NCI-H2029 (cell line): Measurements from ENCODE around the gene PACS1.
A peak's percentile ranks its signal among the peaks of the same experiment; 100 is the strongest.

Experiments used
- DNase-seq: peaks from one replicate; lab custom pipeline; 2025; lab: John Stamatoyannopoulos, UW

Gene PACS1

GRCh38 chr11:66184728-66185127 is 114.7 kb downstream of the PACS1 start:
- DNase-seq, result no peak

DNA sequence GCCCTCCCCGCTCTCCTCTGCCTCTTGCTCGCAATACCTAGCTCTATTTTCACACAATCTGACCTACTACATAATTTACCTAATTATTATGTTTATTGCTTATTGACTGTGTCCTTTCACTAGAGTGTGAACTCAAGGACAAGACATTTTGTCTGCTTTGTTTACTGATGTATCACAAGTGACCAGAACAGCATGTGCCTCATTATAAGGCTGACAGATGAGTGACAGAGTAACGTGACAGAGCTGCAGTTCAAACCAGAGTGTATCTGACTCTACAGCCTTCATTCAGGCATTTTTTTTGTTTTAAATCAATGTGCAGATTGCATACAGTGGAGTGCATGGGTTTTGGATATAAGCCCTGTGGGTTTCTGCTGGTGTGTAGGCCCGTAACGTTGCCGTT is 116.4 kb downstream of the PACS1 start:
- no peak for DNase-seq

DNA sequence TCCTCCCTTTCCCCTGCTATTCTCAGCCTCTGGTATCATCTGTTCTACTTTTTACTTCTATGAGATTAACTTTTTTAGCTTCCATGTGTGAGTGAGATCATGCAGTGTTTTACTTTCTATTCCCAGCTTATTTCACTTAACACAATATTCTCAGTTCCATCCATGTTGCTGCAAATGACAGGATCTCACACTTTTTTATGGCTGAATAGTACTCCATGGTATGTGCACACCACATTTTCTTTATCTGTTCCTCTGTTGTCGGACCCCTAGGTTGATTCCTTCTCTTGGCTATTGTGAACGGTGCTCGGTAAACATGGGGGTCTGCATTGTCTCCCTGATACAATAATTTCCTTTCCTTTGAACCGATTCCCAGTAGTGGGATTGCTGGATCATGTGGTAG is 117.4 kb downstream of the PACS1 start:
- DNase-seq, result no peak

- DNase-seq, result no peak
Measured at GRCh38 chr11:66188580-66188979, 118.5 kb downstream of the PACS1 start.

DNA sequence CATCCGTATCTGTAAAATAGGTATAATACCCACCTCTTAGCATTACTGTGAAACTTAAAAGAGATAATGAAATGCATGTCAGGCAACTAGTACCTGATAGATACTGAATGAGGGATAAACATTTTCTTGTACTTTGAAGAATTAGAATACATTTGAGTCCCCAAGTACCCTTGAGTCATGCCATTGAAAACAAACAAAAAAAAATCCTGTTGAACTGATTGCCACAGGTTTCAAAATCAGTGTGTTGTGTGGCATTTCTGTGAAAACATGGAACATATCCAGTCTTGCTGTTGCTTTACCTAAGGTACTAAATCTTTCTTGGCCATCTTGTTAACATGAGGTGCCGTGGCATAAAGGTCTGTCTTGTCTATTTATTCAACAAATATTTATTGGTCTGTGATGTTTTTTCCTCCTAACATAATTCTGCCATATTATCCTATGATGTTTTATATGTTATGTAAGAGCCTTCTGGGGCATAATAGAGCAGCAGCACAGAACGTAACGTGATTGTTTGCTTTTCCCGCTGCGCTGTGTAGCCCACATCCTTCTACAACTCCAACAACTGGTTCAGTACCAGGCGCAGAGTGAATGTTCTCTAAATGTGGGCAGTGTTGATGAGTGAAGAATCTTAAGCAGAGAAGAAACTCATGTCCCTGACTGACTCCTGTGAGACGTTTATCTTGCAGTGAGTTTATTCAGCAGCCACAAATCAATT is 119.1 kb downstream of the PACS1 start:
- no peak for DNase-seq

GRCh38 chr11:66190786-66191185 is 120.7 kb downstream of the PACS1 start:
- no peak for DNase-seq

- no peak for DNase-seq
Measured at GRCh38 chr11:66192181-66192863, 122.2 kb downstream of the PACS1 start.

DNA sequence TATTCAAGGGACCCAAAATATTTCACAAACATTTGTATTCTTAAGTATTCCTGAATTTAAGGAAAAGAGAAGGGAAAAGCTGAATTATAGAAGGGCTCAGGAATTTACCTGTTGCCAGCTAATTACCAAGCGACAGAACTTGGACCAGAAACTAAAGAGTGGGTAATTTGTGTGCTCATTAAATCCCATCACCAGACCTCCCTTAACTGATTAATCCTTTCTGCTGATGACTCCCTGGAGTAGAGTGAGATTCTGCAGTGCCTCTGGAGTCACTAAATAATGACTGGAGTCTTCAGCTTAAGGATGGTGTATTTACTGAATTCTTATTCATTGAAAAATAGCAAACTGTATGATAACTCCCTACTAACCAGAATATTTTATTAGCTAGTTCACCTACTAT is 124.3 kb downstream of the PACS1 start:
- DNase-seq, result no peak

GRCh38 chr11:66195867-66196266 is 125.8 kb downstream of the PACS1 start:
- no peak for DNase-seq

DNA sequence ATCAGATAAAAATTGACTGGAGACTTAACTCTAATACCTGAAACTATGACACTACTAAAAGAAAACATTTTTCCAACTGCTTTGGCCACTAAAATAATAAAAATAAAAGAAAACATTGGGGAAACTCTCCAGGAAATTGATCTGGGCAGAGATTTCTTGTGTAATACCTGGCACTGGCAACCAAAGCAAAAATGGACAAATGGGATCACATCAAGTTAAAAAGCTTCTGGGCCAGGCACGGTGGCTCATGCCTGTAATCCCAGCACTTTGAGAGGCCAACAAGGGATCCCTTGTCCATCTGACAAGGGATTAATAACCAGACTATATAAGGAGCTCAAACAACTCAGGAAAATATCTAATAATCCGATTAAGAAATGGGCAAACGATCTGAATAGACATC is 133.8 kb downstream of the PACS1 start:
- no peak for DNase-seq

DNA sequence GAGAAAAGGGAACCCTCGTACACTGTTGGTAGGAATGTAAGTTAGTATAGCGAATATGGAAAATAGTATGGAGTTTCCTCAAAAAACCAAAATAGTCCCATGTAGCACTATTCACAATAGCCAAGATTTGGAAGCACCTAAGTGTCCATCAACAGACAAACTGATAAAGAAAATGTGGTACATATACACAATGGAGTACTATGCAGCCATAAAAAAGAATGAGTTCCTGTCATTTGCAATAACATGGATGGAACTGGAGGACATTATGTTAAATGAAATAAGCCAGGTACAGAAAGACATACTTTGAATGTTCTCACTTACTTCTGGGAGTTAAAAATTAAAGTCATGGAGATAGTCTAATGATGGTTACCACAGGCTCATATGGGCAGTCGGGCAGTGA is 134.3 kb downstream of the PACS1 start:
- no peak for DNase-seq

DNA sequence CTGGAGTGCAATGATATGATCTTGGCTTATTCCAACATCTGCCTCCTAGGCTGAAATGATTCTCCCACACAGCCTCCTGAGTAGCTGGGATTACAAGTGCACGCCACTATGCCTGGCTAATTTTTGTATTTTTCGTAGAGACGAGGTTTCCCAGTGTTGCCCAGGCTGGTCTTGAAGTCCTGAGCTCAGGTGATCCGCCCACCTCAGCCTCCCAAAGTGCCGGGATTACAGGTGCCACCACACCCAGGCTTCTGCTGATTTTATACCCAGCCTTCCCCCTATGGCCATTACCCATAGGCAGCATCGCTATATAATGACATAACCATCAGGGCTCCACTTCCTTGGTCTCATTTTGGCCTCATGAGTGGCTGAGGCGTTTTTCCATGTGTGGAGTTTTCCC is 137.7 kb downstream of the PACS1 start:
- DNase-seq, result no peak

DNA sequence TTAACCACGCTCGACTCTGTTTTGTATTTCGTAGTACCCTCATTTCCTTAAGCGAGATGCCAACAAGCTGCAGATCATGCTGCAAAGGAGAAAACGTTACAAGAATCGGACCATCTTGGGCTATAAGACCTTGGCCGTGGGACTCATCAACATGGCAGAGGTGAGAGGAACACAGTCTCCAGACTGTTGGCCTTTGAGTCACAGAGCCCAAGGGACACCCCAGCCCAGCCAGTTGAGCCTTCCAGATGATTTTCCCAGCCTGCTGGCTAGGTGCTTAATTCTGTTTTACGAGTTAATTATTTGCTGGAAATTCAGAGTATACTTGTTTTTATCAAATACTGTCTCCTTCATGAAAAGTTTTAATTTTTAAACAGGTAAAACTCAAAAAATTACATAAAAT is 141.0 kb downstream of the PACS1 start:
- DNase-seq, result no peak

- DNase-seq, result no peak
Measured at GRCh38 chr11:66216911-66217310, 146.8 kb downstream of the PACS1 start.

GRCh38 chr11:66218036-66218435 is 148.0 kb downstream of the PACS1 start:
- no peak for DNase-seq

DNA sequence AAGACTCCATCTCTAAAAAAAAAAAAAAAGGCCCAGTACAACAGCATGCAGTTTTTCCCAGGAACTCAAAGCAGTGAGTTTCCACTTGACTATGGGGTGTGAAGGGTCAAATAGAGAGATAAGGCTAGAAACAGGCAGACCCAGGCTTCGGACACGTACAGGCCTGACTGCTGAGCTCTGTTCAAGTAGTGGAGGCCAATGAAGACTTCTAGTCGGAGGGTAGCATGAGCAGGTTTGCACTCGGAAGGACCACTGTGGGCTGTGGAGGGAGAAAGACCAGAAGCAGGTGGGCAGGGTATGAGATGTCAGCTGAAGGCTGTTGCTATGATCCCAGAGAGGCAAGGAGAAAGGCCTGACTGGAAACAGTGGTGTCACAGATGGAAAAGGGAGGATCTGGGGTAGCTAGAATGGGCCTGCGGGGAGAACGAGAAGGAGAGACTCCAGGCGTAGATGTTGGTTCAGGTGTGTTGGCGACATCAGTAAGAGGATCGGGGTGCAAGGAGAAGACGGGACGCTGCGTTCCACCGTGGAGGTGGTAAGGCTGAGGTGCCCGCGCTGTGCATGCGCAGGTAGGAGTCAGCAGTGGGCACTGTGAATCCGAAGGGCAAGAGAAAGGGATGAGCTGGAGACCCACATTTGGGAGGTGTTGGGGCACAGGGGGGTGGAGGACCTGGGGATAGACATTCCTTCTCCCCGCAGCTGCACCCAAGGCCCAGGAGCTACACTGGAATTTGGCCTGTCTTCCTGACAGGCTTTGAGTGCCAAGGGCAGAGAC is 149.0 kb downstream of the PACS1 start:
- DNase-seq, result no peak

DNA sequence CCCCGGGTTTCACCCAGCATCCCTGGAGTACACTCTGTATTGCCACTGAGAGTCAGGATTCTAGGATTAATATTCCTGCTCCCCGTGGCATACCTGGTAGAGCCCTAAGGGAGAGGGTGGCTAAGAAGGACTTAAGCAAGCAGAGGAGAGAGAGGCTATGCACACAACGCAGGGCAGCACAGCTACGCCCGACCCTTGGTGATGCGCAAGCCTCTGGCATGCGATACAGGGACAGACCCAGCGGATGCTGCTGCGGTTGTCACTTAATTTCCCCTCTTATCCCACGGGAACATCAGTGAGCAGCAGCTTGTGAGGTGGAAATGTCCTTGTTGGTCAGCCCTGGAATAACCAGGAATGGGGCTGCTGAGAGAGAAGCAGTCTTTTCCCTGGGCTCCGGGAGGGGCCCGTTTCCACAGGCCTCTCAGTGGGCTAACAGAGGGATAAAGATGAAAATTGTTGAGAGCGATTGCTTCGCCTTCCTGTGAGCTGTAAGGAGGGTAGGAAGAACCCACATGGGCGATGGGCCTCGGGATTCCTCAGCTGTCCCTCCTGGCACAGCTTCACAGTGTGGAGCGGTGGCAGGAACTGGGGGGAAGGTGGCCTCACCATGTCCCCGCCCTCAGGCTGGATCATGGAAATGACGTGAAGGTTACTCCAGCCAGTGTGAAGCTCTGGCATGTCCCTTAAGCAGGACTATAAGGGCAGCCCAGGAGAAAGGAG is 149.9 kb downstream of the PACS1 start:
- no peak for DNase-seq

GRCh38 chr11:66220566-66220935 is 150.5 kb downstream of the PACS1 start:
- no peak for DNase-seq

GRCh38 chr11:66221012-66221411 is 150.9 kb downstream of the PACS1 start:
- no peak for DNase-seq

GRCh38 chr11:66221726-66222236 is 151.7 kb downstream of the PACS1 start:
- no peak for DNase-seq

GRCh38 chr11:66222358-66223149 is 152.5 kb downstream of the PACS1 start:
- DNase-seq, result peak; percentile 92
